Neural progenitor cell (in vitro differentiated cells): Measurements from ENCODE around the gene SUCNR1. TPM values are rescaled to one million over a fixed set of nuclear protein-coding genes. Genes with fewer than 3 reads are reported as not detected.
A peak's percentile ranks its signal among the peaks of the same experiment; 100 is the strongest.
"Not testable (repeated sequence)": the region's sequence is repeated elsewhere in the genome, so short reads cannot be mapped to it uniquely, and the experiment has no call there.

Source experiments
- DNase-seq: peaks from one replicate; pipeline ENCODE4 v3.0.0-alpha.2; 2016; ENCODE audit warnings: low spot score
- H2AFZ ChIP-seq: fragments of 200-600 bp; sonication (generic); replicated peaks from 2 replicates; pipeline ENCODE4 v1.6.1; 2016; ENCODE audit warnings: antibody characterized with exemption
- H3F3A ChIP-seq: fragments of 200-600 bp; sonication (generic); 2 replicates; pipeline ENCODE4 v1.6.1; 2016; ENCODE audit warnings: antibody characterized with exemption, low read depth
- H3K27ac ChIP-seq: fragments of 200-600 bp; sonication (generic); 2 replicates; pipeline ENCODE4 v1.5.1; 2016; ENCODE audit warnings: mild to moderate bottlenecking
- H3K27me3 ChIP-seq: fragments of 200-600 bp; sonication (generic); 2 replicates; pipeline ENCODE4 v1.6.1; 2016; ENCODE audit warnings: mild to moderate bottlenecking, moderate library complexity
- H3K36me3 ChIP-seq: fragments of 200-600 bp; sonication (generic); 2 replicates; pipeline ENCODE4 v1.5.1; 2016
- H3K4me1 ChIP-seq: fragments of 200-600 bp; sonication (generic); 2 replicates; pipeline ENCODE4 v1.6.1; 2016; ENCODE audit warnings: mixed run types
- H3K4me2 ChIP-seq: fragments of 200-600 bp; sonication (generic); 2 replicates; pipeline ENCODE4 v1.6.1; 2016
- H3K4me3 ChIP-seq: fragments of 200-600 bp; sonication (generic); 2 replicates; pipeline ENCODE4 v1.5.1; 2016
- H3K79me2 ChIP-seq: fragments of 200-600 bp; sonication (generic); 2 replicates; pipeline ENCODE4 v1.6.1; 2016; ENCODE audit warnings: low read depth
- H3K9ac ChIP-seq: fragments of 200-600 bp; sonication (generic); 2 replicates; pipeline ENCODE4 v1.6.1; 2016
- H3K9me3 ChIP-seq: fragments of 200-600 bp; sonication (generic); 2 replicates; pipeline ENCODE4 v1.5.1; 2016; ENCODE audit warnings: low read depth
- H4K20me1 ChIP-seq: fragments of 200-600 bp; sonication (generic); 2 replicates; pipeline ENCODE4 v1.6.1; 2016; ENCODE audit warnings: low read depth
- H3K27ac Mint-ChIP-seq: 3 replicates; pipeline ENCODE4 v1.8.0; 2021; ENCODE audit warnings: mixed read lengths
- H3K27me3 Mint-ChIP-seq: 2 replicates; pipeline ENCODE4 v1.8.0; 2022; ENCODE audit warnings: low read depth, mild to moderate bottlenecking, inconsistent platforms, moderate library complexity, mixed read lengths; ENCODE audit not compliant: insufficient read depth
- H3K36me3 Mint-ChIP-seq: 3 replicates; pipeline ENCODE4 v1.8.0; 2021; ENCODE audit warnings: mixed read lengths
- H3K4me1 Mint-ChIP-seq: 3 replicates; pipeline ENCODE4 v1.8.0; 2021; ENCODE audit warnings: mixed read lengths
- H3K4me3 Mint-ChIP-seq: 3 replicates; pipeline ENCODE4 v1.8.0; 2021; ENCODE audit warnings: mild to moderate bottlenecking, moderate library complexity, mixed read lengths
- H3K9me3 Mint-ChIP-seq: 3 replicates; pipeline ENCODE4 v1.8.0; 2020; ENCODE audit warnings: mixed read lengths
- CTCF ChIP-seq: fragments of 200-600 bp; sonication (generic); IDR thresholded peaks from 2 replicates; pipeline ENCODE4 v1.5.1; 2017; ENCODE audit warnings: antibody characterized with exemption, mild to moderate bottlenecking
- EZH2 ChIP-seq: fragments of 200-600 bp; sonication (generic); IDR thresholded peaks from 2 replicates; pipeline ENCODE4 v1.6.1; 2017; ENCODE audit warnings: antibody characterized with exemption, mild to moderate bottlenecking, moderate library complexity
- EZH2phosphoT487 ChIP-seq: fragments of 200-600 bp; sonication (generic); IDR thresholded peaks from 2 replicates; pipeline ENCODE4 v1.6.1; 2017; ENCODE audit warnings: antibody characterized with exemption
- total RNA-seq: library from RNA; depleted of rRNA; stranded (reverse); fragments of >200 nt; gene quantifications from 2 replicates; pipeline ENCODE4 v1.2.3, GENCODE V29; 2015; ENCODE audit warnings: low replicate concordance

Gene SUCNR1
- total RNA-seq, 1 donor from 2014 or later = not detected

GRCh38 chr3:151871639-151872468 lies 1.6 kb upstream of the SUCNR1 start:
- no peak overlapping the region for H3K4me3 ChIP-seq
- no peaks in the 10 kb centered on the region for H3F3A ChIP-seq
- peaks cover 14% of the 10 kb centered on the region for H3K4me1 ChIP-seq
- no peak for TF ChIP-seq CTCF
- TF ChIP-seq EZH2phosphoT487 = no peak
- TF ChIP-seq EZH2 = no peak
- no peaks in the 10 kb centered on the region for H4K20me1 ChIP-seq
- no peak overlapping the region for H3K27ac ChIP-seq
- peak overlapping the region; percentile 69 for H2AFZ ChIP-seq
- H3K27me3 ChIP-seq = no peaks in the 10 kb centered on the region
- H3K4me2 ChIP-seq = no peak overlapping the region
- H3K79me2 ChIP-seq = no peaks in the 10 kb centered on the region
- H3K27me3 Mint-ChIP-seq = no peaks in the 10 kb centered on the region
- H3K27ac Mint-ChIP-seq = no peak overlapping the region
- no peaks in the 10 kb centered on the region for H3K9me3 Mint-ChIP-seq
- DNase-seq = no peak
- H3K9ac ChIP-seq = no peak overlapping the region
- H3K36me3 ChIP-seq = no peaks in the 10 kb centered on the region
- no peaks in the 10 kb centered on the region for H3K4me1 Mint-ChIP-seq
- no peaks in the 10 kb centered on the region for H3K9me3 ChIP-seq
- no peaks in the 10 kb centered on the region for H3K36me3 Mint-ChIP-seq
- H3K4me3 Mint-ChIP-seq = no peak overlapping the region

DNA sequence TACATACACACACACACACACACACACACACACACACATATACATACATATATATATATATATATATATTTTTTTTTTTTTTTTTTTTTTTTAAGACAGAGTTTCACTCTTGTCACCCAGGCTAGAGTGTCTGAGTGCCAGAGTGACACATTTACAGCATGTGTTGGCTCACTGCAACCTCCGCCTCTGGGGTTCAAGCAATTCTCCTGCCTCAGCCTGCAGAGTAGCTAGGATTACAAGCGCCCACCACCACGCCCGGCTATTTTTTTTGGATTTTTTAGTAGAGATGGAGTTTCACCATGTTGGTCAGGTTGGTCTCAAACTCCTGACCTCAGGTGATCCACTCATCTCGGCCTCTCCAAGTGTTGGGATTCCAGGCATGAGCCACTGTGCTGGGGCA lies 636 bp downstream of the SUCNR1 start:
- H2AFZ ChIP-seq, H3K4me1 Mint-ChIP-seq, H3K27me3 ChIP-seq, H3K9me3 ChIP-seq, H3K4me3 ChIP-seq, H3K9ac ChIP-seq, H3K4me2 ChIP-seq, H4K20me1 ChIP-seq, H3K9me3 Mint-ChIP-seq, H3K36me3 Mint-ChIP-seq, DNase-seq, H3F3A ChIP-seq, H3K27ac ChIP-seq, H3K4me3 Mint-ChIP-seq, H3K79me2 ChIP-seq, H3K27me3 Mint-ChIP-seq, H3K27ac Mint-ChIP-seq, H3K36me3 ChIP-seq: not testable (repeated sequence)
- peaks cover 12% of the 10 kb centered on the region for H3K4me1 ChIP-seq

GRCh38 chr3:151875759-151876158 lies 2.3 kb downstream of the SUCNR1 start:
- Histone ChIP-seq H3K27me3 (no peaks in the 10 kb centered on the region), H4K20me1 (no peaks in the 10 kb centered on the region), H3F3A (no peaks in the 10 kb centered on the region), H3K4me3 (no peak overlapping the region), H3K27ac (no peak overlapping the region), H3K4me1 (peaks cover 6% of the 10 kb centered on the region), H3K79me2 (no peaks in the 10 kb centered on the region), H3K4me2 (no peak overlapping the region), H3K36me3 (no peaks in the 10 kb centered on the region), H3K9ac (no peak overlapping the region), H2AFZ (peak overlapping the region; percentile 78), H3K9me3 (no peaks in the 10 kb centered on the region)
- Mint-ChIP-seq H3K4me3 (no peak overlapping the region), H3K4me1 (no peaks in the 10 kb centered on the region), H3K27me3 (no peaks in the 10 kb centered on the region), H3K9me3 (no peaks in the 10 kb centered on the region), H3K27ac (no peak overlapping the region), H3K36me3 (no peaks in the 10 kb centered on the region)
- TF ChIP-seq EZH2phosphoT487 (no peak), CTCF (no peak), EZH2 (no peak)
- DNase-seq = no peak

DNA sequence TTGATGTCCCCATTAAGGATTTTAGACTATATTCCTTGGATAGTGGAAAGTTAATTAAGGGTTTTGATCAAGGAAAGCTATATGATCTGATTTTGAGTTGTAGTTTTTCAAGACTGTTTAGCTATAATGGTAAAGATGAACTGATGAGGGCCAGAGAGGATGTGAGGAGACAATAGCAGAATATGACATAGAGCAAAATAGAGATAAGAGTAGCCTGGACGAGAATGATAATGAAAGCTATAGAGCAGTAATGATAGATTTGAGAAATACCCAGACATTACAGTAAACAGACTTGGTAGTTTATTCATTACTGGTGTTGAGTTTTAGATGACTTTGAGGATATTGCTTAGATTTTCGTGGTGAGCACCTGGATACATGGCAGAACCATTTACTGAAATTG lies 3.8 kb downstream of the SUCNR1 start:
- TF ChIP-seq EZH2phosphoT487 (no peak), CTCF (no peak), EZH2 (no peak)
- no peak for DNase-seq
- no peaks in the 10 kb centered on the region for H3K27me3 Mint-ChIP-seq
- no peaks in the 10 kb centered on the region for H3K36me3 ChIP-seq
- no peaks in the 10 kb centered on the region for H4K20me1 ChIP-seq
- H3K27ac Mint-ChIP-seq = no peak overlapping the region
- no peak overlapping the region for H3K4me2 ChIP-seq
- no peaks in the 10 kb centered on the region for H3K36me3 Mint-ChIP-seq
- H3K79me2 ChIP-seq = no peaks in the 10 kb centered on the region
- no peak overlapping the region for H3K27ac ChIP-seq
- H3K9ac ChIP-seq = no peak overlapping the region
- H3K9me3 Mint-ChIP-seq = no peaks in the 10 kb centered on the region
- H2AFZ ChIP-seq = no peak overlapping the region
- H3K4me1 ChIP-seq = no peaks in the 10 kb centered on the region
- no peak overlapping the region for H3K4me3 ChIP-seq
- no peak overlapping the region for H3K4me3 Mint-ChIP-seq
- no peaks in the 10 kb centered on the region for H3K27me3 ChIP-seq
- H3F3A ChIP-seq = no peaks in the 10 kb centered on the region
- H3K9me3 ChIP-seq = no peaks in the 10 kb centered on the region
- no peaks in the 10 kb centered on the region for H3K4me1 Mint-ChIP-seq
